Activated CD8-positive, alpha-beta memory T cell treated with anti-CD3 and anti-CD28 coated beads, Interleukin-2, amount 50 U/mL, for 1 hour (primary cell): ENCODE data around the gene DPEP2NB.
"Not testable (repeated sequence)": the region's sequence is repeated elsewhere in the genome, so short reads cannot be mapped to it uniquely, and the experiment has no call there.

Experiments used
- DNase-seq: peaks from one replicate; pipeline ENCODE4 v3.0.0-alpha.2; 2020; ENCODE audit errors: extremely low read depth

The DPEP2NB gene

DNA sequence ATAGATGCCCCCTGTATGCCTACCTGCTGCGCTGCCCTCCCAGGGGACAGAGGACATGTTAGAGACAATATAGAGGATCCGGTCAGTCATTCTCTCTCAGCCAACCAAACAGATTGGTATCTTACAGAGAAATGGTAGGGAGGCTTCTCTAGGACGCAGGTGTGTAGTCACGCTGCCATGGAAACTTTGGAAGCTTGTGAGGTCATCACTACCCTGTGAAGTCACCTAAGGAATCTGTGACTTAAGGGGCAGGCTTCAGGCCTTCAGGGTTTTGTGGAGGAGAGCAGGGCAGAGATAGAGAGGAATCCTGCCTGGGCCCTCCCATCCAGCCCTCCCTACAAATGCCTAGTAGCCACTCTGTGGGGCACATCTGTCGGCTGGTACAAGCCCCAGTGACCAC lies at the start of gene DPEP2NB:
Gene DPEP2NB (minus strand): TSS at position 231 of the 400 bp plus-strand sequence. CDS start 141 bp downstream, at position 90.
- DNase-seq: no peak

- DNase-seq: no peak
Measured at GRCh38 chr16:68064791-68065365, 49.2 kb upstream of the DPEP2NB start.

GRCh38 chr16:68062910-68063393 lies 47.2 kb upstream of the DPEP2NB start:
- DNase-seq: no peak

DNA sequence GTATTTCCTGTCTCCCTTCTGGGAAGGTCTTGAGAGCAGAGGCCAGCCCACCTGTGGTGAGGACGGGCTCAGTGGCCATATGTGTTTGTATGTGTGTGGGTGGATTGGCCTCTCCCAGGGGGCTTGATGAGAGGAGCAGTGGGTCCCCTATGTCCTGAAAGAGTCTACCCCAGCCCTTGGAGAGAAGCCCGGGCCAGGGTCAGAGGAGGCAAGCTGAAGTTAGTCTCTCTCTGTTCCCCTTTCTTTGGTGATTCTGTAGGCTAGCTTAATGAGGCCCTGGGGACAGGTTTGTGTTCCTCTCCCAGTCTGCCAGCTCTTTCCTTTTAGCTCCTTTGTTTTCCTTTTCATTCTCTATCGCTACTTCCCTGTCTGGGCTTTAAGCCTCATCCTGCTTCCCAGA lies 45.7 kb upstream of the DPEP2NB start:
- DNase-seq: no peak

DNA sequence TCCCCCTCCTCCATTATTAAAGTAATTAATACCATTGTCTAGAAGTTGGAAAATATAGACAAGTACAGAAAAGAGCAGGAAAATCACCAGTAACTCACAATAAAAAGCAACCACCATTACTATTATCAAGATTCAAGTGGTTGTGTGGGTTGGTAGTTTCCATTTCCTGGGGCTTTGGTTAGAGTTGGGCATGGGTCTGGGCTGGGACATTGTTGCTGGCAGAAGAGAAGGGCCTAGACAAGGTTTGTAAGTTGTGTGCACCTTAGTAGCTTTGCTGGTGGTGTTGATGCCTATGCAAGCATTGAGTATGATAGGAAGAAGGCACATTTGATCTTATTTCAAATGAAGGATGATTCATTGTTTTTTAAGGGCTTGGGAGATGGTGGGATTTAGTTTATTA lies 44.1 kb upstream of the DPEP2NB start:
- DNase-seq: no peak

- no peak for DNase-seq
Measured at GRCh38 chr16:68055395-68055794, 39.7 kb upstream of the DPEP2NB start.

DNA sequence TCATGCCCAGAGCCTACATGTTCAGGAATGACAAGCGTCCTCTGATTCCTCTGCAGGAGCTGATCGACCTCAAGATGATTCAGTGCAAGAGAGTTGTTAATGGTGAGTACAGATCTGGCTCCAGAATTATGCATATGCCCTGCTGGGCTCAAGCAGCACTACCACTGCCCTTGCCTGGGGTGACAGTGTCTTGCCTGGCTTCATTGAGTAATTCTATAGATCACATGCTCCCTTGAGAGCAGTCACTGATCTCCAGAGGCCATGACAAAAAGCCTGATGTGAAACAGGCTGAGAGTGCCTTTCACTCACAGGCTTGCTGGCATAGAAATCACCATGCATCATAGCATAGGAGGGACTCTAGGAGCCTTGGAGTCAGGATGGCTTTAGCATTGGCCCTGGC lies 33.7 kb upstream of the DPEP2NB start:
- no peak for DNase-seq

- DNase-seq: no peak
Measured at GRCh38 chr16:68047987-68048386, 32.3 kb upstream of the DPEP2NB start.

- DNase-seq: no peak
Measured at GRCh38 chr16:68046106-68046505, 30.4 kb upstream of the DPEP2NB start.

DNA sequence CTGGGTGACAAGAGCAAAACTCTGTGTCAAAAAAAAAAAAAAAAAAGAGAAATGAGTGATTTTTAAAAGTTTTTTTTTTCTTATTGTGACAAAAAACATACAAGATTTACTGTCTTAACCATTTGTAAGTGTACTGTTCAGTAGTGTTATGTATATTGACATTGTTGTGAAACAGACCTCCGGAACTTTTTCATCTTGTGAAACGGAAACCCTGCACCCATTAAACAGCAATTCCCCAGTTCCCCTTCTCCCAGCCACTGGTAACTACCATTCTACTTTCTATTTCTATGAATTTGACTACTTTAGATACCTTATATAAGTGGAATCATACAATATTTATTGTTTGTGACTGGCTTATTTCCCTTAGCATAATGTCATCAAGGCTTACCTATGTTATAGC lies 26.1 kb upstream of the DPEP2NB start:
- DNase-seq: no peak

GRCh38 chr16:68040506-68041288 lies 25.0 kb upstream of the DPEP2NB start:
- DNase-seq: peak; percentile 77

DNA sequence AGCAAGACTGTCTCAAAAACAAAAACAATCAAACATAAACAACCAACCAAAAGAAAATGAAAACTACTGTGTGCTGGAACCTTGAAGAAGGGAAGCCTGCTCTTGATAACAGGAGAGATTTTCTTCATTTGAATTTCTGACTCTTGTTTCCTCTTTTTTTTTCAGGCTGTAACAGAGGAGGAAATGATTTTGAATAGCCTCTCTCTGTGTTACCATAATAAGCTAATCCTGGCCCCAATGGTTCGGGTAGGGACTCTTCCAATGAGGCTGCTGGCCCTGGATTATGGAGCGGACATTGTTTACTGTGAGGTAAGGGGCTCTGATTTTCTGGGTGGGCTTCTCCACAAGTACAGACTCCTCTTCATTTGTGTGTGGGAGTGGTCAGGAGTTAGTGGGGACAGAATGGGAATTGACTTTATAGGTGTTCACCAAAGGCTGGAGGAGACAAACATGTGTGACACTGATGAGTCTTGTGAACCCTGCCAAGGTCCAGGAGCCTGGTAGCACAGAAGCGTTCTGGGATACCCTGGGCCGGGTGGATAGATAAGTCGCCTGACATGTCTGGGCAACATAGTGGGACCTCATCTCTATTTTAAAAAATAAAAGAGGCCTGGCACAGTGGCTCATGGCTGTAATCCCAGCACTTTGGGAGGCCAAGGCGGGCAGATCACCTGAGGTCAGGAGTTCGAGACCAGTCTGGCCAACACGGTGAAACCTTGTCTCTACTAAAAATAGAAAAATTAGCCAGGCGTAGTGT lies 22.3 kb upstream of the DPEP2NB start:
- no peak for DNase-seq

- DNase-seq: no peak
Measured at GRCh38 chr16:68035227-68035626, 19.5 kb upstream of the DPEP2NB start.

DNA sequence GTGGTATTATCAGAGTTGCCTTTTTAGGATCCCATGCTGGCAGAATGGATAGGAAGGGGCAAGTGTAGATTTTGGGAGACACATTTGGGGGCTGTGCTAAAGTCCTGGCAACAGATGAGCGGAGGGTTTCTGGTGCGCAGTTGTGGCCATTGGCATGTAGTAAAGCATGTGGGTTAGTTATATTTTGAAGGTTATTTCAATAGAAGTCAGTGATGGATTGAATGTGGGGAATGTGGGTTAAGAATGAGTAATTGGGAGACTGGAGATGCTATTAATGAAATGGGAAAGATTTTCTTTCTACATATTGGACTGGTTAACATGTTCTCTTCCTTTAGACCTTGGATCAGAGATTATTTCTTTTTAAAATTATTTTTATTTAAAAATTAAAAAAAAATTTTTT lies 17.4 kb upstream of the DPEP2NB start:
- DNase-seq: no peak

- no peak for DNase-seq
Measured at GRCh38 chr16:68031951-68032350, 16.2 kb upstream of the DPEP2NB start.

GRCh38 chr16:68030108-68030507 lies 14.4 kb upstream of the DPEP2NB start:
- DNase-seq: not testable (repeated sequence)

- DNase-seq: no peak
Measured at GRCh38 chr16:68028996-68029395, 13.3 kb upstream of the DPEP2NB start.

- DNase-seq: peak; percentile 75
Measured at GRCh38 chr16:68022728-68023537, 7.2 kb upstream of the DPEP2NB start, which contains the start of the genes DDX28 and DUS2. Gene DDX28 (minus strand): TSS chr16:68023232. CDS start chr16:68023202, 30 bp downstream. Gene DUS2 (plus strand): TSS chr16:68023284. CDS start chr16:68038024, 14,740 bp downstream.

GRCh38 chr16:68022278-68022727 lies 6.6 kb upstream of the DPEP2NB start:
- DNase-seq: no peak

DNA sequence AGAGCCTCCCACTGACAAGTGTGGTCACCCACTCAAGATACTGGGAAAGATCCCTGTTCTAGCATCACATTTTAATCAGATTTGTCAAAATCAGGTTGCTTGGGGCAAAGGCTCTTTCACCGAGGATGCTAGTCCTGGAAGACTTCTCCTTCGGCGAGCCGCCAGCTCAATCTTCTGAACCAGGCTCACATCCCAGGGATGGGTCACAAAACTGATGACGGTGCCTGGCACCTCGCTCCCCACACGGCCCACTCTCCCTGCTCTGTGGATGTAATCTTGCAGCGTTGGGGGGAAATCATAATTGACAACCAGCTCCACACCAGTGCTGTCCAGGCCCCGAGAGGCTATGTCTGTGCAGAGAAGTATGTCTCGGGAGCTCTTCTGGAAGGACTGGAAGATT lies 5.8 kb upstream of the DPEP2NB start:
- no peak for DNase-seq

- DNase-seq: no peak
Measured at GRCh38 chr16:68019167-68019680, 3.5 kb upstream of the DPEP2NB start.
